CD4-positive, alpha-beta T cell treated with Interferon alpha-2 for 1 hour (primary cell): Measurements from ENCODE around the gene MADD.
"Not testable (repeated sequence)": the region's sequence is repeated elsewhere in the genome, so short reads cannot be mapped to it uniquely, and the experiment has no call there.

Source experiments
- DNase-seq, 2 donors: peaks; one replicate each; pipeline ENCODE4 v3.0.0-alpha.2; 2020 to 2022

Gene MADD

GRCh38 chr11:47326198-47326597, 56.3 kb downstream of the MADD start:
- no peak for DNase-seq

DNA sequence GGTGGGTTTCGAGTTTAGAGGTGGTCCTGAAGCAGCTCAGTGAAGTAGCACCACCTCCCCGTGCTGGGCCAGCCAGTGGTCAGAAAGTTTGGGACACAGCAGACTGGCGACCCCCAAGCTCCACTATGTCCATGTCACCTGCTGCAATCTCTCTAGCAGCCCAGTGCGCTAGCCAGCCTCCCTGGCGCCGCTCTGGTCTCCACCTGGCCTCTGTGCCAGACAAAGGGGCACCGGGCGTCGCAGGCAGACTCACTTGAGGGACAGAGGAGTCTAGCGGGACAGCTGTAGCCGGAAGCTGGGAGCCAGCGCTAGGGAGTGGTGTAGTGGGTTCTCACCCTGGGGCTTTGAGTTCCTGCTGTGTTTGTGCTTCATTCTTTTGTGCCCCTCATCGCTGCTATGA, 57.1 kb downstream of the MADD start:
- no peak for DNase-seq

GRCh38 chr11:47327949-47328348, 58.0 kb downstream of the MADD start:
- DNase-seq: no peak

- DNase-seq: peak in 1 of 2 donors; percentile 19
Observed at GRCh38 chr11:47328449-47329390, 58.8 kb downstream of the MADD start.

DNA sequence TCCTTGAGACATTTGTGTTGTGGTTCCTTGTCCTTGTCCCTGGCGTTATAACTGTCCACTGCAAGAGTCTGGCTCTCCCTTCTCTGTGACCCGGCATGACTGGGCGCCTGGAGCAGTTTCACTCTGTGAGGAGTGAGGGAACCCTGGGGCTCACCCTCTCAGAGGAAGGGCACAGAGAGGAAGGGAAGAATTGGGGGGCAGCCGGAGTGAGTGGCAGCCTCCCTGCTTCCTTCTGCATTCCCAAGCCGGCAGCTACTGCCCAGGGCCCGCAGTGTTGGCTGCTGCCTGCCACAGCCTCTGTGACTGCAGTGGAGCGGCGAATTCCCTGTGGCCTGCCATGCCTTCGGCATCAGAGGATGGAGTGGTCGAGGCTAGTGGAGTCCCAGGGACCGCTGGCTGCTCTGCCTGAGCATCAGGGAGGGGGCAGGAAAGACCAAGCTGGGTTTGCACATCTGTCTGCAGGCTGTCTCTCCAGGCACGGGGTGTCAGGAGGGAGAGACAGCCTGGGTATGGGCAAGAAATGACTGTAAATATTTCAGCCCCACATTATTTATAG, 59.6 kb downstream of the MADD start:
- no peak for DNase-seq

DNA sequence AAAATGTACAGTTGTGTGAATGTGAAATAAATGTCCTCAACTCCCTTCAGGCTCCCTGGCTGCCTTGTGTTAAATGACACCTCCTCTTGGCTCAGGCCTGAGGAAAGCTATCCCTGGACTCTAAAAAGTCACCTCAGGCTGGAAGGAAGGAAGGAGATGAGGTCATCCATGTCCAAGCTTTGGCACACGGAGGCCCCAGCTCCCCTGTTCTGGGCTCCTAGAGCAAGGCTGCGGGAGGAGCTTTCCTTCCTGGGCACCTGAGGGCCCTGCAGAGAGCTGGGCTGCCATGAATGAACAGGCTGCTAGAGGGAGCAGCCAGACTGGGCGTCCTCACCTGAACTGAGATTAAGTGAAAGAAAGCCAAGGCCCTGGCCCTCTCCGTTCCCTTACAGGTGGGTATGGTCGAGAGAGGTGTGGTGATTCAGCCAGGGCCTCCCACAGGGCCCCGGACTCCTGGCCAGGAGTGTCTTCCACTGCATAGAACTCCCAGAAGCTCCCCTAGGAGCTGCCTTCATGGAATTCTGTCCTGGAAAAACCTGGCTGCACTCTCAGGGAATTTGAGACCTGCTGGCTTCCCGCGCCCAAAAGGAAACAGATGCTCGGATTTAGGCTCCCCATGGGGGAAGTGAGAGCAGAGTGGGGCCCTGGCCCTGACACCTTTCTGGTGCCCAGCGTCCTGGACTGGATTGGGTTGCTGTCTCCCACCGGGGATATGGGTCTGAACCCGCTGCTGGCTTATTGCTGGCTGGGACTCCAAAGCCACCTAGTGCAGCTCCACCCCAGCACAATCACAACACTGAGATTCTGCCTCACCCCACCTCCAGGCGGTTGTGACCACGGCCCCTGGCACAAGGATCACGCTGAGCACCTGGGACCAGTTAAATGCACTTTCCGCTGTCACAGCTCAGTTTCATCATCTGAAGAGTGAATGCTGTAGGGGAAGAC, 60.3 kb downstream of the MADD start:
- no peak for DNase-seq

DNA sequence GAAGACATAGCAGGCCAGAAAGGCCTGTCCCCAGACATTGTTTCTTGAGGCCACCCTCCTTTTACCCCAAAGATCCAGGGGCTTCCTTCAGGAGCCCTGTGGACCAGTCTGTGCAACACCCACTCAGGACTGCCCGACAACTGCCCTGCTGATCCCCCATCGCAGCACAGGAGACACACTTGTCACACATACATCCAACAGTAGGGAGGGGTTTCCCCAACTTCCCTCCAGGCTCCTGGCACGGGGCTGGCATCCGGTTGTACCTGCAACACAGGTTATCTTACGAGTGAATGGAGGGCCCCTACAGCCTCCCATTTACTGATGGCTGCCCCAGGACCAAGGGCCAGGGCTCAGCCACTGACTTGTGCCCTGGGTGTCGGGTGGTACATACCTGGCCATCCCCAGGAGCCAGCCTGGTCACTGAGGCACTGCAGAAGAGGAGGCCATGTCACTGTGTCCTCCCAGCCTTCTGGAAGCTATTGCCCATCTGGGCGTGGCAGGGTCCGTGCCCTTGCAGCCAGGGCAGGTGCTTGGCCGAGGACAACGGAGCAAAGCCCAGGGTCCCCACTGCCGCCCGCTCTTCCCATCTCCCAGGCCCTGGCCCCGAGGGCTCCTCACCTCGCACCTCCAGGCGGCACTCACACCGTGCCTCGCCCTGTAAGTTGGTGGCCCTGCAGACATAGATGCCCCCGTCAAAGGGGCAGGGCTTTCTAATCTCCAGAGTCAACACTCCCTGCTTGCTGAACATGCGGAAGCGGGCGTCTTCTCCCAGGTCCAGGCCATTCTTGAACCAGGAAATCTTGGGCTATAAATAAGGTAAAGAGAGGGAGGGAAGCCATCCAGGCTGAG, 61.7 kb downstream of the MADD start:
- DNase-seq: no peak

DNA sequence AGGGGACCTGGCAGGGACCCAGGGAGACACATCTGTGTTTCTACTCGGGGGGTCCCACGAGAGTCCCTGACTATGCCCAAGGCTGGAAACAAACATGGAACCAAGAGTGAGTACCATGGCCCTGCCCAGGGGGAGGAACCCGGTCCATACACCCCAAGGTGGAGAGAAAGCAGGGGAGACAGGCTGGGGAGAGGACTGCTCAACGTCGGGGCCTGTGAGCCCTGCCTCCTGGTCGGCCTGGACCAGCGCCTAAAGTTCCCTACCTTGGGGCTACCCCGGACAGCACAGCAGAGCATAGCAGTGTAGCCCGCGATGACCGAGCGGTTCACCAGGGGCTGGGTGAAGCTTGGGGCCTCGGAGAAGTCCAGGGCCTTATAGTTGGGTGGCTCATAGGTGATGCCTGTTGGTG, 62.4 kb downstream of the MADD start:
- no peak for DNase-seq

DNA sequence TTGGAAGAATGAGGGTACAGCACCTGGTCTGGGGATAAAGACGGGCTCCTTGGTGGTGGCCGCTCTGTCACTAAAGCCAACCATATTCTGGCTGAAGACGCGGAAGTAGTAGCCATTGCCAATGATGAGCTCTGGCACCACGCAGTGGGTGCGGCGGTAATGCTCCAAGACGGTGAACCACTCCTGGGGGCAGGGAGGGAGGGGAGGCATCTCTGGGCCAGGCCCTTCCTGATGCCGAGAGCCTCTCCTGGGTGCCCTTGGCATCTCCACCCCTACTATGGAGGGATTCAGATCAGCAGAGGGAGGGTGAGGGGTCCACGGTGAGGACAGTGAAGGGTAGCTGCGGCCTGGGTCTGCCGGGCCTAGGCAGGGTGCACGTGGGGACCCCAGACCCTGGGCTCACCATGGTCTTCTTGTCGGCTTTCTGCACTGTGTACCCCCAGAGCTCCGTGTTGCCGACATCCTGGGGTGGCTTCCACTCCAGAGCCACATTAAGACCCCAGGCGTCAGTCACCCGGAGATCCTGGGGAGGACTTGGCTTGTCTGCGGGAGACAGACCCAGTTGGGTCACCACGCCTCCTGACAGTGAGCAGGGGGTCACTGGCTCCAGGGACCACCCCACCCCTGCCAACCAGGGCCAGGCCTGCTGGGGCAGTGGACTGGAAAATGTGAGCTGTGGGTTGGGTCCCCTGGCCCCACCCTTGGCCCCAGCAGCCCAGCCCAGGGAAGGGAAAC, 63.0 kb downstream of the MADD start:
- DNase-seq: no peak

DNA sequence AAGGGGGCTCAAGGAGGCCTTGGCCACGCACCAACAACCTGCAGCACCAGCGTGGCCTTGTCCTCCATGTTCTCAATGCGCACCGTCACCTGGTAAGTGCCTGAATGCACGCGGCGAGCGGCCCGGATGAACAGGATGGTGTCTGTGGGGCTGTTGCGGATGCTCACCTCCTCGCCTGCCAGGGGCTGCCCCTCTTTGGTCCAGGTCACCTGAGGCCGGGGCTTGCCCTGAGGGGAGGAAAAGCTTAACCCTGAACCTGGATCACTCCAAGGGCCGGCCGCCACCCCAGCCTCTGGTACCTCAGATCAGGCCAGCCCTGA, 63.6 kb downstream of the MADD start:
- DNase-seq: no peak

DNA sequence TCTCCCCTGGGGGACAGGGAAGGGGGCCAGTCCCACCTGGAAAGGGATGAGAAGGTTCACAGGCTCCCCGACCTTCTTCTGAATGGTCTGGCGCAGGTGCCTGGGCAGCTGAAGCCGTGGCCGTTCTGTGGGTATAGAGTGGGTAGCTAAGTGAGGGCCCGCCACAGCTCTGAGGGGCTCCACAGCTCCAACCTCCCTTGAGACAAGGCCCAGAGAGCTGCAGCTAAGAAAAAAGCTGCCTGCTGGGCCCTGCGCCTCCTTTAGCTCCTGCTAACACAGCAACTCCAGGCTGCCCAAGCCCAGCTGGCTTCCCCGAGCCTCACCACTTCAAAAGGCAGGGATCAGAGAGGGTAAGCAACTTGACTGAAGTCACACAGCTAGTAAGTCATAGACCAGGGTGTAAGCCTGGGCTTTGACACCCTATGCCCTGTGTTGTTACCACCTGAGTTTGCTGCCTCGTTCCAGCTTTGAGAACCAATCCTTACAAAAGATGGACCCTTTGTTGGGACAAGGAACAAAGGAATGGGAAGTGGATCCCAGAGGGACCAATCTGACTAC, 64.0 kb downstream of the MADD start:
- no peak for DNase-seq

DNA sequence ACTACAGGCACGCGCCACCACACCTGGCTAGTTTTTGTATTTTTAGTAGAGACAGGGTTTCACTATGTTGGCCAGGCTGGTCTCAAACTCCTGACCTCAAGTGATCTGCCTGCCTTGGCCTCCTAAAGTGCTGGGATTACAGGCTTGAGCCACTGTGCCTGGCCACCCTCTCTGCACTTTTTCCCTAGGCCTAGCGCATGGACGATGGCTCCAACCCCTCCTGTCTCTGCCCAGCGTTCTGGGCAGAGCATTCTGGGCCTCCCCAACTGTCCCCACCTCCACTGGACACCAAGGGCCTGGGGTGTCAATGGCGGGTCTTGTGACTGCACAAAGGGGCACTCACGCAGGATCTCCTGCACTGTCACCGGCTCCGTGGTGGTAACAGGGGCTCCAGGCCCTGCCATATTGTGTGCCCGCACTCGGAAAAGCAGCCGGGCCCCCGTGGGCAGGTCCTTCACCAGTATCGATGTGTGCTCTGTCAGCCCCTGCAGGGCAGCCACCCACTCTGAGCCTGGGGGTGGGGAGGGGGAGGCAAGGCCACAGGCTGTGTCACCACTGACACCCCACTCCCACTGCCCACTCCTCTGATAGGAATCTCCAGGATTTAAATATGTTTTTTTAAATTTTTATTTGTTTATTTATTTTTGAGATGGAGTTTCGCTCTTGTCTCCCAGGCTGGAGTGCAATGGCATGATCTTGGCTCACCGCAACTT, 64.9 kb downstream of the MADD start:
- not testable (repeated sequence) for DNase-seq

- DNase-seq: no peak
Observed at GRCh38 chr11:47335733-47336132, 65.8 kb downstream of the MADD start.

- no peak for DNase-seq
Observed at GRCh38 chr11:47336595-47336994, 66.7 kb downstream of the MADD start.

- no peak for DNase-seq
Observed at GRCh38 chr11:47337229-47337924, 67.4 kb downstream of the MADD start.

- no peak for DNase-seq
Observed at GRCh38 chr11:47338396-47339241, 68.7 kb downstream of the MADD start.

- DNase-seq: no peak
Observed at GRCh38 chr11:47340010-47340409, 70.1 kb downstream of the MADD start.

GRCh38 chr11:47340980-47341775, 71.2 kb downstream of the MADD start:
- no peak for DNase-seq
